AG04450 (cell line): ENCODE measurements around the gene RPTOR. TPM values are rescaled to one million over a fixed set of nuclear protein-coding genes. Genes with fewer than 3 reads are reported as not detected.

Source experiments
- CTCF ChIA-PET: fragments of 300-600, 350-600 bp; formaldehyde crosslinking; extraction: SDS; loops from one replicate; lab custom pipeline; 2022; ENCODE audit warnings: antibody characterized with exemption, inconsistent platforms; lab: Charles Lee
- POLR2A ChIA-PET: fragments of 350-600 bp; formaldehyde crosslinking; extraction: SDS; loops from one replicate; lab custom pipeline; 2021; ENCODE audit warnings: antibody characterized with exemption, inconsistent platforms; lab: Yijun Ruan, JAX
- DNase-seq: peaks from one replicate; pipeline ENCODE4 v3.0.0-alpha.2; 2011; ENCODE audit warnings: low read depth, low spot score
- H3K27ac ChIP-seq: one replicate; pipeline ENCODE4 v1.5.1; 2012; ENCODE audit warnings: low read depth, low read length, control low read depth
- H3K27me3 ChIP-seq: one replicate; pipeline ENCODE4 v1.6.0; 2012; ENCODE audit warnings: low read length; ENCODE audit not compliant: control insufficient read depth, insufficient read depth
- H3K4me3 ChIP-seq: 2 replicates; pipeline ENCODE4 v1.5.1; 2011; ENCODE audit warnings: mild to moderate bottlenecking, low read depth, low read length, control low read depth
- H3K9me3 ChIP-seq: 2 replicates; pipeline ENCODE4 v1.5.1; 2012; ENCODE audit warnings: low read length; ENCODE audit not compliant: control insufficient read depth, insufficient read depth
- CTCF ChIP-seq: IDR thresholded peaks from 2 replicates; pipeline ENCODE4 v1.5.1; 2011; ENCODE audit warnings: low read depth, low read length, control low read depth, inconsistent platforms
- polyA plus RNA-seq: library from polyadenylated mRNA; depleted of rRNA; stranded (reverse); fragments of >200 nt; gene quantifications from 2 replicates; pipeline ENCODE4 v1.2.3, GENCODE V29; 2011

Gene RPTOR
- polyA plus RNA-seq, 1 experiment = 6.2 TPM

GRCh38 chr17:80701730-80702129 lies 157.1 kb downstream of the RPTOR start:
- no peaks in the 10 kb centered on the region; the same call in 1 of the 2 replicates for H3K9me3 ChIP-seq
- no peak overlapping the region for H3K27ac ChIP-seq
- CTCF ChIA-PET = no interaction called here
- POLR2A ChIA-PET = no interaction called here
- no peak overlapping the region for H3K4me3 ChIP-seq
- DNase-seq = no peak
- no peaks in the 10 kb centered on the region for H3K27me3 ChIP-seq
- no peak for TF ChIP-seq CTCF

- POLR2A ChIA-PET = no interaction called here
- no peak for TF ChIP-seq CTCF
- Histone ChIP-seq H3K27ac (no peak overlapping the region), H3K9me3 (no peaks in the 10 kb centered on the region; the same call in 1 of the 2 replicates), H3K27me3 (no peaks in the 10 kb centered on the region), H3K4me3 (no peak overlapping the region)
- CTCF ChIA-PET = no interaction called here
- DNase-seq = no peak
Observed at GRCh38 chr17:80702315-80703141, 157.9 kb downstream of the RPTOR start.

GRCh38 chr17:80703142-80703478 lies 158.5 kb downstream of the RPTOR start:
- POLR2A ChIA-PET = no interaction called here
- DNase-seq = no peak
- CTCF ChIA-PET = no interaction called here
- Histone ChIP-seq H3K4me3 (no peak overlapping the region), H3K9me3 (no peaks in the 10 kb centered on the region), H3K27me3 (no peaks in the 10 kb centered on the region), H3K27ac (no peak overlapping the region)
- no peak for TF ChIP-seq CTCF

GRCh38 chr17:80704381-80704819 lies 159.8 kb downstream of the RPTOR start:
- CTCF ChIA-PET = no interaction called here
- H3K27ac ChIP-seq = no peak overlapping the region
- no peak for DNase-seq

More at GRCh38 chr17:80704381-80704819, 159.8 kb downstream of the RPTOR start:
- Histone ChIP-seq H3K27me3 (no peaks in the 10 kb centered on the region), H3K9me3 (no peaks in the 10 kb centered on the region; the same call in 1 of the 2 replicates), H3K4me3 (no peak overlapping the region)
- no peak for TF ChIP-seq CTCF
- POLR2A ChIA-PET = no interaction called here
